HG02885 (cell line): ENCODE data around the gene ZC3H13.

Experiments
- ATAC-seq: cut with Tn5 transposase; IDR thresholded peaks from one replicate; pipeline ENCODE4 v1.9.1; 2021; ENCODE audit warnings: mild to moderate bottlenecking; ENCODE audit not compliant: unreplicated experiment, poor library complexity

The ZC3H13 gene

DNA sequence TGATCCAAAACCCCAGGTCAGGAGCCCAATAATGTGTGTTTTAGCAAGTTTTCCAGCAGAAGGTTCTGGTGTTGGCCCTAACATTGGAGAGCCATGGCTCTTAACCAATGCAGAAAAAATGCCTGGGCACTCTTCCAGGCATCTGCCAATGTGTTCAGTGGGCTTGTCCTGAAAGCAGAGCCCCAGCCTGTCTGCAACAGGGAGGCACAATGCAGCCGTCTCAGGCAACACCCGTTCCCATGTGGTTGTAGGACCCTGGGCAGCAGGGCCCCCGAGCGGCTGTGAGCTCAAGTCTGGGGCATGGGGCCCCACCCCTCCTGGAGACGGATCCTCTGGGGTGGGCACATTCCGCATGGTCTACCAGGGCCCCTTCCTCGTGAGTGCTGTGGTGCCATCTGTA, 142.9 kb downstream of the ZC3H13 start:
- ATAC-seq, result no peak

DNA sequence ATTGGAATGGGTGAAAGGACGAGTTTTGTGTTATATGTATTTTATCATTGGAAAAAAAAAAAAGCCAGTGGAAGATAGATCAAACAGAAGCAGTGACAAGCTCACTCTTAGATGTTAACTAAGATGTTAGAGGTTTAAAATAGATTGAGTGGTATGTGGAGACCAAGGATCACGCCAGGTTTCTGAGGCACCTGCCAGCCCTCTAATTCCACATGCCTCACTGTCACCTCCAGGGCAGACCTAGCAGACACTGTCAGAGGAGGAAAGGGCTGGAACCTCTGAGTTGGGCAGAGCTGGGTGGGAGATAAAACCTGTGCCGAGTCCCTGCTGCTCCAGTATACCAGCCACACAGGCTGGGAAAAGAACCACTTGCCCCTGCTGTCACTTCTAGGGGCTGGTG, 143.5 kb downstream of the ZC3H13 start:
- no peak for ATAC-seq

DNA sequence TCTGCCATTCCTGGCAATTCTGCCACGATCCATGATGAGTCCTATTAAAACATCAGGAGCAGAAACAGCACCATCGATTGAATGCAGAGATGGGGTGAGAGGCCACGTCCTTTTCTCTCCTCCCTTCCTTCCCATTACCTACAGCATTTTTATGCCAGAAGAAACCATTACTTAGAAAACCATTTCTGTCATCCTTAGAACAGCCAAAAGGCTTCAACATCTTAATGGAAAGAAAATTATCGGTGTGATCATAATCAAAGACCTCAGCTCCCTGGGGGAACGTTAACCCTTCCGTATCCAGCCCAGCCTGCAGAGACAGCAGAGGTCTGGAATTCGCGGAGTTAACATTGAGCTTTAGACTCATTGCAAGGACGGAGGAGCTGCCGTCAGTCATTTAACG, 145.0 kb downstream of the ZC3H13 start:
- ATAC-seq, result no peak
